HG02678 (cell line): ENCODE results near the gene RHOT2.
"Not testable (repeated sequence)": the region's sequence is repeated elsewhere in the genome, so short reads cannot be mapped to it uniquely, and the experiment has no call there.

ENCODE experiments used
- ATAC-seq: cut with Tn5 transposase; IDR thresholded peaks from one replicate; pipeline ENCODE4 v1.9.1; 2021; ENCODE audit warnings: mild to moderate bottlenecking, moderate library complexity; ENCODE audit not compliant: unreplicated experiment

The RHOT2 gene

DNA sequence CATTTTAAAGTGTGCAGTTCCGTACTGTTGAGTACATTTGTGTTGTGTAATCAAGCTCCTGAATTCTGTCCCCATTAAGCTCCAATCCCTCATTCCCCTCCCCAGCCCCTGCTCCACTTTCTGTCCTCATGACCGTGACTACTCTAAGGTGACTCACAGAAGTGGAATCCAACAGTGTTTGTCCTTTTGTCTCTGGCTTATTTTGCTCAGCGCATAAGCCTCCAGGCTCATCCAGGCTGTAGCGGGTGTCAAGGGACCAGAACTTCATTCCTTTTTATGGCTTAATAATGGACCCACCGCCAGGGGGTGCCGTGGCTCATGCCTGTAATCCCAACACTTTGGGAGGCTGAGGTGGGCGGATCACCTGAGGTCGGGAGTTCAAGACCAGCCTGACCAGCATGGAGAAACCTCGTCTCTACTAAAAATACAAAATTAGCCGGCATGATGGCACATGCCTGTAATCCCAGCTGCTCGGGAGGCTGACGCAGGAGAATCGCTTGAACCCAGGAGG is 44.9 kb downstream of the RHOT2 start:
- not testable (repeated sequence) for ATAC-seq

DNA sequence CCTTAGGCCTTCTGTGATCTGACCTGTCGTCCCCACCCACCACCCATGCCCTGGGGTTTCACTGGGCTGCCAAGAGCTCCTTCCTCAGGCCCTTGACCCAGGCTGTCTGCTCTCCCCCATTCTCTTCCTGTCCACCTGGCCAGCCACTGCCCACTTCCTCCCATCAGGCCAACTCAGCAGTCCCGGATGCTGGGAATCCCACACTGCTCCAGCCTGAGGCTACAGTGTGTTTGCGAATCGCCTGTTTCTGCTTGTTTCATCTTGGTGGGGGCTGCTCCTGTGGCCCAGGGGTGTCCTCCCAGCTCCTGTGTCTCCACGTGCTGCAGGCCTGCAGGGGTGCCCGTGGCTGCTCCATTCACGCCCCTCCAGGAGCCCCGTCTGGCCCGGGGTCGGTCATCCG is 46.1 kb downstream of the RHOT2 start:
- no peak for ATAC-seq

DNA sequence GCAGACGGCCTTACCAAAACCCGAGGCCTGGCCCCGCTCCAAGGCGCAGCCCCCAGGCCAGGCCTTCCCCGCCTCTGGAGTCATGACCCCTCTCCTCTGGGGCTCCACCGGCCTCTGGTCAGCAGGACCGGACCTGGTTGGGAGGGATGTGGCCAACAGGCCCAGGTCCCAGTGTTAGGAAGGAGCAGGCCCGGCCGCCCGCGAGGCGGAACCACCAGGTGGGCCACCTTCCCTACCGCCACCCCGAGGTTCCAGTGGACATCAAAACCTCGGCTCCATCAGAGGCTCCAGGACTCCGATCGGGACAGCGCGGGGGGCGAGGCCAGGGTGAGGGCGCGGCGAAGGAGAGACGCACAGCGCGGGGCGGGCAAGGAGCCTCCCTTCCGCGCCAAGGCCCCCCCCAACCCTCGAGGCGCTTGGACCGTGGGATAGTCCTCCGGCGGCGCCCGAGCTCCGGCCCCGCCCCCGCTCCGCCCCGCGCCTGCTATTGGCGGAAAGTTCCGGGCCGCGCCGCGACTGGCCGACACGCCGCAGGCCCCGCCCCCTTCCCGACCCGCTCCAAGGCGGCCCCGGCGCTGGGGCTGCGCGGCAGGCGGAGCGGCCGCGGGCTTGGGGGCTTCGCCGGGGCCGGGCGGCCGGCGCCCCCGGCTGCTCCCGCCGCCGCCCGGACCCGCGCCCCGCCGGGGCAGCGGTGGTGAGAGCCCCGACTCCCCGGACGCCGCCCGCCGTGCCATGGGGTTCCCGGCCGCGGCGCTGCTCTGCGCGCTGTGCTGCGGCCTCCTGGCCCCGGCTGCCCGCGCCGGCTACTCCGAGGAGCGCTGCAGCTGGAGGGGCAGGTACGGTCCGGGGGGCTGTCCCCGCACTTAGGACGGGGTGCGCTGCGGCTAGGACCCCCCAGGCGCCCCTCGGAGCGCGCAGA is 46.9 kb downstream of the RHOT2 start, which contains the start of gene METRN:
TSS of gene METRN (plus strand) at position 561 of the 919 bp plus-strand sequence. CDS start at position 733, 172 bp downstream.
- ATAC-seq, result peak; percentile 84

DNA sequence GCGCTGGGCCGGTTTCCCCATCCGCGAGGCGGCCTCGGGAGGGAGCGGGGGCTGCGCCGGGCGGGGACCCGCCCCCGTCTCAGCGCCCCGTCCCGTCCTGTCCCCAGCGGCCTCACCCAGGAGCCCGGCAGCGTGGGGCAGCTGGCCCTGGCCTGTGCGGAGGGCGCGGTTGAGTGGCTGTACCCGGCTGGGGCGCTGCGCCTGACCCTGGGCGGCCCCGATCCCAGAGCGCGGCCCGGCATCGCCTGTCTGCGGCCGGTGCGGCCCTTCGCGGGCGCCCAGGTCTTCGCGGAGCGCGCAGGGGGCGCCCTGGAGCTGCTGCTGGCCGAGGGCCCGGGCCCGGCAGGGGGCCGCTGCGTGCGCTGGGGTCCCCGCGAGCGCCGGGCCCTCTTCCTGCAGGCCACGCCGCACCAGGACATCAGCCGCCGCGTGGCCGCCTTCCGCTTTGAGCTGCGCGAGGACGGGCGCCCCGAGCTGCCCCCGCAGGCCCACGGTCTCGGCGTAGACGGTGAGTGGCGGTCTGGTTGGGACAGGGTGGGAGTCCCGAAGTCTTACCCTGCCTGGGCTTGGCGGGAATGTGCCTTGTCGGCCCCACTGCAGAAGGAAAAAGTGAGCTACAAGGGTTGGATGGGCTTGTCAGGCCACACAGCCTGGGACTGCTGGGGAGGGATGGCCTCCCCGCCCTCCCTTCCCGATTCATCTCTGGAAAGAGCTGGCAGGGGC is 47.7 kb downstream of the RHOT2 start:
- peak; percentile 15 for ATAC-seq

DNA sequence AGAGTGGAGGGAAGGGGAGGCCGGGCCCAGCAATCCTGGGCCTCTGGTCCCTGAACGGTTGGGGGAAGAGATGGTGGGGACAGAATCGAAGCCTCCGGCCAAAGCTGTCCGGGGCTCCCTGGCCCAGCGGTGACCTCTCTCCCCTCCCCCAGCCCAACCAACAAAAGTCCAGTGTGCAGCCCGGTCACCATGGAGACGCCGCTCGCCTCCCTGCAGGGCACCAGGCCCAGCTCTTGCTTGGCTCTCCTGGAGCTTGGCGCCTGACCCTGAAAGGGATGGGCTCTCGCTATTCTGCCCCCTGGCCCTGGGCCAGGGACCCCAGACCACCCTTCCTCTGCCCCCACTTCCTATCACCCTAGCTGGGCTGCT is 48.3 kb downstream of the RHOT2 start:
- no peak for ATAC-seq

DNA sequence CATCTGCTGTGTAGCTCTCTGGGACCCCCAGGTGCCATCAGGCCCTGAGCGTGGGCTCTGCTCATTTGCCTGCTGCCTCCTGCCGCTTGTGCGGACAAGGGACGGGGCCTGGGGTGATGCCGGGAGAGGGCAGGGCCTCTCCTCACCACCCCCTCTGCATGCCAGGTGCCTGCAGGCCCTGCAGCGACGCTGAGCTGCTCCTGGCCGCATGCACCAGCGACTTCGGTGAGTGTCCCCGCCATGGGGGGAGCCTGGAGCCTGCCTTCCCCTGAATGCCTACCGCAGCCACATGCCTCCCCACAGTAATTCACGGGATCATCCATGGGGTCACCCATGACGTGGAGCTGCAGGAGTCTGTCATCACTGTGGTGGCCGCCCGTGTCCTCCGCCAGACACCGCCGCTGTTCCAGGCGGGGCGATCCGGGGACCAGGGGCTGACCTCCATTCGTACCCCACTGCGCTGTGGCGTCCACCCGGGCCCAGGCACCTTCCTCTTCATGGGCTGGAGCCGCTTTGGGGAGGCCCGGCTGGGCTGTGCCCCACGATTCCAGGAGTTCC is 48.9 kb downstream of the RHOT2 start:
- no peak for ATAC-seq

DNA sequence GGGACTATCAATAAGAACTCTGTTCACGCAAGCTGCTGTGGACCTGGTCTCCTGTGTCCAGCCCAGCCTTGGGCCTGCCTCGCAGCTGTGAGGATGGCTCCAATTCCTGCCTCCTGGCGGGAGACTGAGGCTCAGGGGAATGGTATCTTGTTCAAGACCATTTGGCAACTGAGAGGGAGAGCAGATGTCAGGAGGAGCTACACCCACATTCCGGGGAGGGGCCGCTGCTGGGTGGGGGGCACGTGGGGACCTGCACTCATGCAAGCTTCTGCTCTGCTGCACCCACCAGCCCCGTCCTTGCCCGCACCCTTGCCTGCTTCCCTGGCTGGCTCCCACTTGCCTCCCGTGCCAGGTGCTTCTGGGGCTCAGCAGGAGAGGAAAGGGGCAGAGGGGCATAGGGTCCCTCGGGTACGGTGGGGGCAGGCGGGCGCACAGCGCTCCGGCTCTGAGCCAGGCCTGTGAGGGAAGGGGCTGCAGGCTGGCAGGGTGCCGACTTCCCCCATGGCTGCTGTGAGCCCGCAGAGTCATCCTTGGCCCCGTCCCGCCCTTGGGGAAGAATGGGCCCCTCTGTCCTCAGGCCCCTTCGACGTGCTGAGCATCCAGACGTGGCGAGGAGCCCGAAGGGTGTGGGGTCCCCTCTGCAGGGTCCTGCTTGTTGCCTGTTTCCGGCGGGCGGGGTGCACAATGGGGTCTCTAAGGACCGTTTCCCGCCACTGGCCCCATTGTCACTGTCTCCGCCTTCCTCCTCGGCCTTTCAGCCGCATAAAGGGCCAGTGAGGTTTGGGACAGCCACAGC is 49.7 kb downstream of the RHOT2 start:
- ATAC-seq, result no peak

DNA sequence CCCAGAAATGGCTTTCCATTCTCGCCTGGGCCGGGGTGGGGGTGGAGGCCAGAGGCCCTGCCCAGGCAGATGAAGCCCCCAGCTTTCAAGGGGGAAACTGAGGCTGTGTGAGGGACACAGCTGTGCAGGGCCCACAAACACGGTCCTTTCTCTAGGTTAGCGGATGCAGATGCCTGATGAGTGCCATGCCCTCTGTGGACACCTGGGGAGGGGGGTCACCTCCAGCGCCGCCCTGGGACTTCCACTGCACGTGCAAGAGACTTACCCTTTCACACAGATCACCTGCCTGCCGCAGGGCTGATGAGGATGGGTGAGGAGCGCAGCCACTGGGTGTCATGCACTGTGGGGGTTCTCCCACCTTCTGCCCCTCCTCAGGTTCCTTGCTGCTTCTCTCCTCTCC is 50.5 kb downstream of the RHOT2 start:
- ATAC-seq, result no peak

DNA sequence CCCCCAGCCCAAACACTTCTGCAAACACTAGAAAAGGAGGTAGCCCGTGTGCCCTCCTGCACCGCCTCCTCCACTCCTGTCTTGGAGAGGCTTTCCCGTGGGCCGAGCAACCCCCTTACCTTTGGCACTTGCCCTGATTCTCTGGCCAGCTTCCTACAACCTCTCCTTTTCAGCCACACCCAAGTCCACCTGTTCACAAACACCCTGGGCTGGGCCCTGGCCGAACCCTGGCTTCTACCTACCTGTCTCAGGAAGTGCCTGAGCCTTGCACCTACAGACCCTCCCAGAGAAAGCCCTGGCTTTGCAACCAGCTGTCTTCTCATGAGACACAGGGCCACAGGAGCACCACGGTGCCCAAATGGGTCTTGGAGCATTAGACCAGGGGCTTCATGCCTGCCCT is 51.0 kb downstream of the RHOT2 start:
- ATAC-seq, result no peak

DNA sequence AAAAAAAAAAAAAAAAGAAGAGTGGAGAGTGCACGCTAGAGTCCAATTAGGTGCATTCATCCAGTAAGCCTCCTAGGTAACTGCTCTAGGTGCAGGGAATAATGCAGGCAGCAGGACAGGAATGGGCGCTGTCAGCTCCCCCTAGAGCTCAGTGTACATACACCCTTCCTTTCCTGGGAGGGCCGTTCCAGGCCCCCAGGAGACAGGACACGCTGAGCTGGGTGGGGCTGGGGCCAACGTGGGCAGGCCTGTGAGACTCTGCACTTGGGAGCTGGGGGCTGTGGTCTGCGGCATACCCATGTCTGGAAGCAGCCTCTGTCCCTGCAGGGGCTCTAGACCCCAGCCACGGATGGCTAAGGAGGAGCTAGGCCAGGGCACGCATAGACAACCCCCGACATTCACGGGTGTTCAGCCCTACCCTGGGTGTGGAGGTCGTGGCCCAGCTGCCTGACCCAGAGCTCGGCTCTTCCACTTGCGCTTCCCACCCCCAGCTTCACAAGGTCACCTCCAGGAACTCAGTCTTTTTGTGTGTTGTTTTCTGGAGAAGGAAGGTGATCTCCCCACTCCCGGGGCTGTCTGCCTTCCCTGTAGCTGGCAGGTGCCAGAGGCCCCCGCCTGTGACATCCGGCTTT is 52.0 kb downstream of the RHOT2 start:
- no peak for ATAC-seq

DNA sequence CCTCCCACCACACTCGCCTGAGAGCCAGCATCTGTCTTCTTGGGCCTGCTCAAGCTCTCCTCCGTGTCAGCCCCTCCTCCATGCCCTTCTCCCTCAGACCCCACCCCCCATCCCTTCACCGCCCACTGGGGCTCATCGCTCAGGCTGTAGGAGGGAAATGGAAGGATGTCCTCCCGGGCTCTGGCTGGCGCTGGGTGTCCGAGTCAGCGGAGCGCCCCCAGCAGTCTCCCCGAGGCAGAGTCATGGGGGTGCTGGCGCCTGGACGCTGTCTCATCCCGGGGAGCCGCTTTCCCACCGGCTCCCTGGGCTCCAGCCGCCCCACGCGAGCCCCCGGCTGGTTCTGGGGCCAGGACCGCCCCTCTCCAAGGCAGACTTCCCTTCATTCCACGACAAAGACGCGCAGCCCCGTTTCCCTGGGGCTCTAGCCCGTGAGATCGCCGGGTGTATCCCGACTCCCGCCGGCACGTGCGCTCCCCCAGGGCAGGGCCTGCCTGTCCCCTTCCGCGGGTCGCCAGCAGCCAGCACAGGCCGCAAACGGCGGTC is 52.6 kb downstream of the RHOT2 start:
- peak; percentile 22 for ATAC-seq

DNA sequence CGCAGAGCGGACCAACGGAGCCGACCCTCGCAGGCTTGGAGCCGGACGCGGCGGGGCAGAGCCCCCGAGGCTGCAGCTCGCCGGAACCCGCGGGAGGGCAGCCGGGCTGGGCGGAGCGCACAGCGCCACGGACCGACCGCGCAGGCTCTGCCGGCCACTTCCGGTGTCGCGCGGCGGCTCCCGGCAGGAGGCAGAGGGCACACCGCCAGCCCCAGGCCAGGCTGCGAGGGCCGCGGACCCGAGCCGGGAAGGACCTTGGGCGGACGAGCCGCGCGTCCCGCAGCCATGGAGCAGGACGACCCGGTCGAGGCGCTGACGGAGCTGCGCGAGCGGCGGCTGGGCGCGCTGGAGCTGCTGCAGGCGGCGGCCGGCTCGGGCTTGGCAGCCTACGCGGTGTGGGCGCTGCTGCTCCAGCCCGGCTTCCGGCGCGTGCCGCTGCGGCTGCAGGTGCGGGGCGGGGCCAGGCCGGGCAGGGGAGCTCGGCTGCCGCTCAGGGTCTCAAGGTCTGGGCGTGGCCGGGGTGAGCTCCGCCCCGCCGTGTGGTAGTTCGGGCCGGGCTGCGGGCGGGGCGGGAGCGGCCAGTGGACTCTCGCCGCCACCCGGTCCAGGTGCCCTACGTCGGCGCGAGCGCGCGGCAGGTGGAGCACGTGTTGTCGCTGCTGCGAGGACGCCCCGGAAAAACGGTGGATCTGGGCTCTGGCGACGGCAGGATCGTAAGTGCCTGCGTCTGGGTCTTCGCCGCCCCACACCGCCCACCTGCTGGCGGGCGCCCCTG is 53.2 kb downstream of the RHOT2 start, which contains the start of gene ANTKMT:
TSS of gene ANTKMT (plus strand) at position 157 of the 775 bp plus-strand sequence. CDS start at position 286, 129 bp downstream.
- peak; percentile 76 for ATAC-seq

DNA sequence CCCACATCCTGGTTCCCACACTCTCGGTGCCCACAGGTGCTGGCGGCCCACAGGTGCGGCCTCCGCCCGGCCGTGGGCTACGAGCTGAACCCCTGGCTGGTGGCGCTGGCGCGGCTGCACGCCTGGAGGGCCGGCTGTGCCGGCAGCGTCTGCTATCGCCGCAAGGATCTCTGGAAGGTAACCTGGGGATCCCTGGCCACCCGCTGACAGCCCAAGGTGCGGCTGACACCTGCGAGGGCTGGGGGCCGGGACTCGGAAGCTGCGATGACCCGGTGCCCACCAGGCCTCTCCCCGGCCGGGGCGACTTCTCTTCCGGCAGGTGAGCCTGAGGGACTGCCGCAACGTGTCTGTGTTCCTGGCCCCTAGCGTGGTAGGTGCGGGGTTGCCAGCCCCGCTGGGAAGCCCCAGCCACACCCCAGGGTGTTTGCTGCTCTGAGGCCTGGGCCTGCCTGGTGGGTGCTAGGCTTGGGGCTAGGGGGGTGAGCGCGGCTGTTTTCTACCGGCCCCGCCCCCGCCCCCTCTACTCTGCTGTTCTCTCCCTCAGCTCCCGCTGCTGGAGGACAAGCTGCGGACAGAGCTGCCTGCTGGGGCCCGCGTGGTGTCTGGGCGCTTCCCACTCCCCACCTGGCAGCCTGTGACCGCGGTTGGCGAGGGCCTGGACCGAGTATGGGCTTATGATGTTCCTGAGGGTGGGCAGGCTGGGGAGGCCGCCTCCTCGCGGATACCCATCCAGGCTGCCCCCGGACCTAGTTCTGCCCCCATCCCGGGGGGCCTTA is 54.0 kb downstream of the RHOT2 start:
- ATAC-seq, result no peak

DNA sequence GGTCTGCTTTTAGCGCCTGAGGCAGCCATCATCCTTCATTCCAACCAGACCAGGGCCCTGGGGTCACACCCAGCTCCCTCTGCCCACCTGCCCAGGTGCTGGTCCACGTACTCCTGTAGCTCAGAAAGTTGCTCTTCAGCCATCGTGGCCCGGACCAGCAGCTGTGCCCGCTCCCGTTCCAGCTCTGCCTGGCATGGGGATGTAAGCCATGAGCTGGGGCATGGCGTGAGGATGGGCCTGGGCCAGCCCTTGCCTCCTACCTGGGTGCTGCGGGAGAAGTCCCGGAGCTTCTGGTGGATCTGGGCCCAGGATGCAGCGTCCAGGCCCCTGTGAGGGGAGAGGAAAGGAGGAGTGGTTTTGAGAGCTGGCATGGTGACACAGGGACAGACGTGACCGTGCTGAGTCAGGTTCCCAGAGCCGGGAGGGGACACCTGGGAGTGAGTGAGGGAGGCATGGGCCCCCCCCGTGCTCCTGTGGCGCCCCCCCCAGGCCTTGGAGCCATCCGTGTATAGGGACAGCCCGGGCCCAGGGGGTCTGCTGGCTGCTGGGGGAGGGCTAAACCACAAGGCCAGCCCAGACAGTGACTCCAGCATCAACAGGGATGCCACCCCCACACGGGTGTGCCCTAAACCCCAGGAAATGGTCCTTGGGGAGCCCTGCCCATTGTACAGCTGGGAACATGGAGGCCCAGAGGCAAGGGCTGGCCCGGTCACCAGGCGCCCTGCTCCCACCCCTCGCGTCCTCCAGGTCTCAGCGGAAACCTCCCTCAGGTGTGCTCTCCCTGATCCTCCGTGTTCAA is 55.1 kb downstream of the RHOT2 start:
- no peak for ATAC-seq

DNA sequence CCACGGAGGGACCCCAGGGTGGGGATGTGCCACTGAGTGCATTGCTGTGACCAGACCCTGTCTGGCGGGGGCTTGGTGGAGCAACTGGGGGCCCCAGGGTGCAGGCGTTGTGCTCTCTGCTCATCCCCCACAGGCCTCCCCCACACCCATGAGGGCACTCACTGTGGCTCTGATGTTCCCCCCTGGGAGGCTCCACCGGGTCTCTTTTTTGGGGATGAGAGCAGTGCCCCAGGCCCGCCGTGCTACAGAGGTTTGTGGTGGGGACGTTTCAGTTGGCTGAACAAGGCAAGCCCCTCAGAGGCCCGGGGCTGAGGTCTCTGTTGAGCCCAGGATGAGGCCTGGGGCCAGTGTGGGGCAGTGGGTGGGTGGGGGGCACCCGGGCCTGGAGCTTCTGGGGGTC is 55.8 kb downstream of the RHOT2 start:
- ATAC-seq, result no peak
